Keratinocyte (primary cell): Measurements from ENCODE around the gene FNTB. TPM values are rescaled to one million over a fixed set of nuclear protein-coding genes. Genes with fewer than 3 reads are reported as not detected.

Experiments used
- DNase-seq: peaks from one replicate; pipeline ENCODE4 v3.0.0-alpha.2; 2011; ENCODE audit warnings: low read depth, missing footprints, low spot score
- FAIRE-seq: peaks from 2 replicates; lab custom pipeline; 2011; peaks lifted over from hg19 to GRCh38; lab: Jason Lieb, UNC
- H2AFZ ChIP-seq: 2 replicates; pipeline ENCODE4 v1.6.0; 2012; ENCODE audit warnings: low read length, control low read depth, inconsistent platforms; ENCODE audit not compliant: control insufficient read depth
- H3K27ac ChIP-seq: 2 replicates; pipeline ENCODE4 v1.5.1; 2011; ENCODE audit warnings: low read length; ENCODE audit not compliant: control insufficient read depth, insufficient read depth
- H3K27me3 ChIP-seq: 3 replicates; pipeline ENCODE4 v1.6.0; 2011; ENCODE audit warnings: low read length; ENCODE audit not compliant: control insufficient read depth, insufficient read depth; ENCODE audit errors: extremely low read depth
- H3K36me3 ChIP-seq, 2 experiments: 2 replicates in 1 of 2; 3 replicates in 1 of 2; pipeline ENCODE4 v1.5.1; 2011; ENCODE audit warnings: low read length in 2 of 2, mild to moderate bottlenecking in 1 of 2; ENCODE audit not compliant: control insufficient read depth in 2 of 2, insufficient read depth in 2 of 2; ENCODE audit errors: extremely low read depth in 1 of 2
- H3K4me1 ChIP-seq: 3 replicates; pipeline ENCODE4 v1.5.1; 2011; ENCODE audit warnings: low read length; ENCODE audit not compliant: control insufficient read depth, insufficient read depth; ENCODE audit errors: extremely low read depth
- H3K4me2 ChIP-seq: 3 replicates; pipeline ENCODE4 v1.6.0; 2011; ENCODE audit warnings: low read depth, low read length; ENCODE audit not compliant: control insufficient read depth, insufficient read depth; ENCODE audit errors: extremely low read depth
- H3K4me3 ChIP-seq, 3 experiments: fragments of 200-600 bp in 1 of 3; sonication (generic) in 1 of 3; 2 replicates in 2 of 3; 3 replicates in 1 of 3; pipeline ENCODE4 v1.5.1; 2011 to 2016; ENCODE audit warnings: low read length in 3 of 3, mild to moderate bottlenecking in 3 of 3, control low read depth in 2 of 3, inconsistent platforms in 1 of 3, low read depth in 1 of 3, mixed read lengths in 1 of 3, mixed run types in 1 of 3, moderate library complexity in 1 of 3; ENCODE audit not compliant: control insufficient read depth in 2 of 3, insufficient read depth in 2 of 3; ENCODE audit errors: extremely low read depth in 1 of 3
- H3K79me2 ChIP-seq: 2 replicates; pipeline ENCODE4 v1.6.0; 2012; ENCODE audit warnings: low read length; ENCODE audit not compliant: control insufficient read depth, insufficient read depth
- H3K9ac ChIP-seq: 3 replicates; pipeline ENCODE4 v1.6.0; 2011; ENCODE audit warnings: low read length; ENCODE audit not compliant: control insufficient read depth, insufficient read depth; ENCODE audit errors: extremely low read depth
- H3K9me1 ChIP-seq: 3 replicates; pipeline ENCODE4 v1.6.0; 2011; ENCODE audit warnings: low read length; ENCODE audit not compliant: control insufficient read depth, insufficient read depth; ENCODE audit errors: extremely low read depth
- H3K9me3 ChIP-seq: 2 replicates; pipeline ENCODE4 v1.5.1; 2012; ENCODE audit warnings: low read depth, low read length; ENCODE audit not compliant: control insufficient read depth
- H4K20me1 ChIP-seq: 3 replicates; pipeline ENCODE4 v1.6.0; 2011; ENCODE audit warnings: low read length; ENCODE audit not compliant: control insufficient read depth, insufficient read depth; ENCODE audit errors: extremely low read depth
- EZH2 ChIP-seq: IDR thresholded peaks from one replicate; pipeline ENCODE4 v1.6.1; 2012; ENCODE audit warnings: inconsistent platforms, mild to moderate bottlenecking, low read length, moderate library complexity
- dilution Hi-C: fragments of 300-500 bp; cut with MboI; formaldehyde crosslinking; loops from one replicate; pipeline ENCODE4 v1.7.0; 2020; ENCODE audit warnings: low sequenced_read_pairs; ENCODE audit not compliant: extremely low pct_ligation_motif_present
- polyA plus RNA-seq, 5 experiments: library from polyadenylated mRNA; depleted of rRNA in 3 of 5; stranded (reverse) in 3 of 5; stranded (forward) in 1 of 5; unstranded in 1 of 5; fragments of >200 nt; gene quantifications; 1 replicate in 1 of 5; 2 replicates in 3 of 5; 3 replicates in 1 of 5; pipeline versions ENCODE4 v1.2.1 to v1.2.3, GENCODE V29; 2011 to 2012; ENCODE audit warnings: missing spikeins in 2 of 5, low read depth in 1 of 5, low replicate concordance in 1 of 5
- TF ChIP-seq, protein P1 (sequence below), 3 experiments: IDR thresholded peaks in 1 of 3; conservative IDR thresholded peaks in 1 of 3; optimal IDR thresholded peaks in 1 of 3; 2 replicates in 2 of 3; 3 replicates in 1 of 3; pipeline versions ENCODE3 to v1.5.1; 2011; ENCODE audit warnings: low read length in 3 of 3, mild to moderate bottlenecking in 3 of 3, moderate library complexity in 2 of 3, control low read depth in 1 of 3, inconsistent platforms in 1 of 3; ENCODE audit not compliant: insufficient read depth in 2 of 3; ENCODE audit errors: extremely low read depth in 1 of 3

Gene FNTB
- polyA plus RNA-seq, 1 donor (not counting 4 experiments of a cell fraction or from before 2014, with no cell fraction given): 10.1 TPM

DNA sequence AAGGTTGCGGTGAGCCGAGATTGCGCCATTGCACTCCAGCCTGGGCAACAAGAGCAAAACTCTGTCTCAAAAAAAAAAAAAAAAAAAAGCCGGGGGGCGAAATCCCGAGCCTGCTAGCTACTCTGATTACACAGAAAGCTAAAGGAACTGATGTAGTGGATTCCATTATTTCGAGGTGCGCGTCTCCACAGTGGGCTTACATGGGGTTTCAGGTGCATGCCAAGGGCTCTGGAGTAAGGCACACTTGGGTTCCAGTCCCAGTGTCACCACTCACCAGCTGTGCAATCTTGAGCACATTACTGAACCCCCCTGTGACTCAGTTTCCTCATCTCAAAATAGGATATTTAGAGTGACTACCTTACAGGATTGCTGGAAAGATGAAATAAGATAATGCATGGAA is 12.9 kb upstream of the FNTB start:
- dilution Hi-C loops: no loop called here
- Histone ChIP-seq H3K4me2 (no peak overlapping the region), H3K36me3 (no peaks in the 10 kb centered on the region), H3K9me1 (no peaks in the 10 kb centered on the region), H3K4me1 (no peaks in the 10 kb centered on the region), H3K9ac (no peak overlapping the region), H3K4me3 (no peak overlapping the region), H3K27ac (no peak overlapping the region), H3K27me3 (no peaks in the 10 kb centered on the region), H4K20me1 (no peaks in the 10 kb centered on the region), H3K79me2 (no peaks in the 10 kb centered on the region), H3K9me3 (no peaks in the 10 kb centered on the region), H2AFZ (no peak overlapping the region)
- no peak for FAIRE-seq
- TF ChIP-seq, protein P1, sequence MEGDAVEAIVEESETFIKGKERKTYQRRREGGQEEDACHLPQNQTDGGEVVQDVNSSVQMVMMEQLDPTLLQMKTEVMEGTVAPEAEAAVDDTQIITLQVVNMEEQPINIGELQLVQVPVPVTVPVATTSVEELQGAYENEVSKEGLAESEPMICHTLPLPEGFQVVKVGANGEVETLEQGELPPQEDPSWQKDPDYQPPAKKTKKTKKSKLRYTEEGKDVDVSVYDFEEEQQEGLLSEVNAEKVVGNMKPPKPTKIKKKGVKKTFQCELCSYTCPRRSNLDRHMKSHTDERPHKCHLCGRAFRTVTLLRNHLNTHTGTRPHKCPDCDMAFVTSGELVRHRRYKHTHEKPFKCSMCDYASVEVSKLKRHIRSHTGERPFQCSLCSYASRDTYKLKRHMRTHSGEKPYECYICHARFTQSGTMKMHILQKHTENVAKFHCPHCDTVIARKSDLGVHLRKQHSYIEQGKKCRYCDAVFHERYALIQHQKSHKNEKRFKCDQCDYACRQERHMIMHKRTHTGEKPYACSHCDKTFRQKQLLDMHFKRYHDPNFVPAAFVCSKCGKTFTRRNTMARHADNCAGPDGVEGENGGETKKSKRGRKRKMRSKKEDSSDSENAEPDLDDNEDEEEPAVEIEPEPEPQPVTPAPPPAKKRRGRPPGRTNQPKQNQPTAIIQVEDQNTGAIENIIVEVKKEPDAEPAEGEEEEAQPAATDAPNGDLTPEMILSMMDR (optimal IDR thresholded peaks at IDR 0.05 in 1 of 3, IDR thresholded peaks at IDR 0.05 in 1 of 3, conservative IDR thresholded peaks at IDR 0.05 in 1 of 3; ENCODE audit: extremely low read depth in 1 of 3, insufficient read depth in 2 of 3, low read length in 3 of 3): no peak
- no peak for TF ChIP-seq EZH2
- no peak for DNase-seq

DNA sequence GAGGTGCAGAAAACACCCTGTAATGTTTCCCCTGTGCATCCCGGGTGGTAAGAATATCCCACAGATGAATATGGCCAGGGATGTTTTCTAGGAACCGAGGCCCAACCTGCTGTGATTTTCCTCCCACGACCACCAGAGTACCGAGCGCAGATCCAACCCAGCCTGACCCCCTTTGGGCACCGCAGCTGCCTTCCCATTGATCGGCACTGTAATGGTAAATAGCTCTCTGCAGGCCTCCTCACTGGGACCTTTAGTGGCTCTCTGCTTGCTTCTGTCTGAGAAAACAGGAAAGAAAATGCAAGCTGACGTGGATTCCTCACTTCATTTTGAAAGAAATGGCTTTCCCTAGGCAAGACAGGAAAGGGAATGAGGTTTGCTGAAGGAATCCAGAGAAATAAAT is 12.1 kb upstream of the FNTB start:
- Histone ChIP-seq H3K27ac (no peak overlapping the region), H3K79me2 (no peaks in the 10 kb centered on the region), H3K4me1 (no peaks in the 10 kb centered on the region), H3K4me2 (no peak overlapping the region), H3K9me3 (no peaks in the 10 kb centered on the region), H3K27me3 (no peaks in the 10 kb centered on the region), H3K4me3 (no peak overlapping the region), H3K9ac (no peak overlapping the region), H3K9me1 (no peaks in the 10 kb centered on the region), H4K20me1 (no peaks in the 10 kb centered on the region), H3K36me3 (no peaks in the 10 kb centered on the region), H2AFZ (no peak overlapping the region)
- DNase-seq (no peak), FAIRE-seq (no peak)
- TF ChIP-seq EZH2: no peak
- dilution Hi-C loops: no loop called here
